CD4-positive, alpha-beta T cell treated with Interferon alpha-2 for 1 hour (primary cell): Measurements from ENCODE around the gene LRRC8C.
"Not testable (repeated sequence)": the region's sequence is repeated elsewhere in the genome, so short reads cannot be mapped to it uniquely, and the experiment has no call there.

Experiments used
- DNase-seq, 2 donors: peaks; one replicate each; pipeline ENCODE4 v3.0.0-alpha.2; 2020 to 2022

The LRRC8C gene

GRCh38 chr1:89608319-89608983 lies 24.5 kb upstream of the LRRC8C start:
- DNase-seq = peak; percentile 81 to 90

GRCh38 chr1:89608984-89609725 lies 23.8 kb upstream of the LRRC8C start:
- peak; percentile 55 to 79 for DNase-seq

GRCh38 chr1:89609781-89610456 lies 23.0 kb upstream of the LRRC8C start:
- DNase-seq = peak; percentile 34 to 75

GRCh38 chr1:89610457-89611011 lies 22.4 kb upstream of the LRRC8C start:
- peak; percentile 47 to 80 for DNase-seq

- DNase-seq = peak in 1 of 2 donors; percentile 52
These were observed 21.2 kb upstream of the LRRC8C start for GRCh38 chr1:89611721-89612120.

- DNase-seq = no peak
These were observed 19.0 kb upstream of the LRRC8C start for GRCh38 chr1:89613928-89614327.

- DNase-seq = peak; percentile 34 to 45
These were observed 17.0 kb upstream of the LRRC8C start for GRCh38 chr1:89615676-89616598.

- DNase-seq = no peak
These were observed 15.9 kb upstream of the LRRC8C start for GRCh38 chr1:89616844-89617627.

- no peak for DNase-seq
These were observed 12.3 kb upstream of the LRRC8C start for GRCh38 chr1:89620664-89621063.

GRCh38 chr1:89622895-89623294 lies 10.0 kb upstream of the LRRC8C start:
- peak in 1 of 2 donors; percentile 69 for DNase-seq

GRCh38 chr1:89624314-89624713 lies 8.6 kb upstream of the LRRC8C start:
- no peak for DNase-seq

- no peak for DNase-seq
These were observed 8.1 kb upstream of the LRRC8C start for GRCh38 chr1:89624715-89625323.

GRCh38 chr1:89627596-89627962 lies 5.3 kb upstream of the LRRC8C start:
- no peak for DNase-seq

- no peak for DNase-seq
These were observed 3.8 kb upstream of the LRRC8C start for GRCh38 chr1:89629146-89629545.

- not testable (repeated sequence) for DNase-seq
These were observed 3.3 kb upstream of the LRRC8C start for GRCh38 chr1:89629600-89629999.

- DNase-seq = peak in 1 of 2 donors; percentile 48
These were observed 2.9 kb upstream of the LRRC8C start for GRCh38 chr1:89630048-89630447.

- DNase-seq = no peak
These were observed 884 bp upstream of the LRRC8C start for GRCh38 chr1:89631816-89632656.

GRCh38 chr1:89633248-89633799 lies 404 bp downstream of the LRRC8C start:
- peak; percentile 65 to 74 for DNase-seq

- peak; percentile 12 to 52 for DNase-seq
These were observed 1.1 kb downstream of the LRRC8C start for GRCh38 chr1:89633800-89634625.
